SH-SY5Y (cell line): Measurements from ENCODE around the gene INPP4B.

ENCODE experiments used
- GATA2 ChIP-seq: IDR thresholded peaks from 2 replicates; pipeline ENCODE4 v1.6.1; 2011; ENCODE audit warnings: mild to moderate bottlenecking, low read depth, low read length
- GATA3 ChIP-seq: IDR thresholded peaks from 2 replicates; pipeline ENCODE4 v1.6.1; 2011; ENCODE audit warnings: low read depth, mild to moderate bottlenecking, low read length, moderate library complexity

- TF ChIP-seq GATA2, result no peak
- no peak for TF ChIP-seq GATA3
These were observed 703.6 kb downstream of the INPP4B start for GRCh38 chr4:142142366-142143054.
